Neutrophil (primary cell): ENCODE measurements around the gene INCENP.

Experiments used
- H3K27ac ChIP-seq: fragments of 200-600 bp; sonication (generic); 2 replicates; pipeline ENCODE4 v1.5.1; 2016; ENCODE audit warnings: mild to moderate bottlenecking, moderate library complexity
- H3K27me3 ChIP-seq: fragments of 200-600 bp; sonication (generic); 2 replicates; pipeline ENCODE4 v1.6.0; 2016; ENCODE audit warnings: mild to moderate bottlenecking
- H3K36me3 ChIP-seq: fragments of 200-600 bp; sonication (generic); 2 replicates; pipeline ENCODE4 v1.5.1; 2017
- H3K4me1 ChIP-seq, 2 experiments: fragments of 200-600 bp in 1 of 2; sonication (generic) in 1 of 2; 1 replicate in 1 of 2; 2 replicates in 1 of 2; pipeline versions ENCODE4 v1.5.1 to v1.6.1; 2013 to 2016; ENCODE audit warnings: low read depth in 1 of 2, low read length in 1 of 2, mild to moderate bottlenecking in 1 of 2, moderate library complexity in 1 of 2; ENCODE audit not compliant: control insufficient read depth in 1 of 2, insufficient read depth in 1 of 2
- H3K4me3 ChIP-seq, 2 experiments: fragments of 200-600 bp in 1 of 2; sonication (generic) in 1 of 2; 1 replicate in 1 of 2; 2 replicates in 1 of 2; pipeline ENCODE4 v1.5.1; 2013 to 2016; ENCODE audit warnings: low read depth in 1 of 2, low read length in 1 of 2, mild to moderate bottlenecking in 1 of 2, moderate library complexity in 1 of 2
- H3K9me3 ChIP-seq: fragments of 200-600 bp; sonication (generic); 2 replicates; pipeline ENCODE4 v1.5.1; 2016
- CTCF ChIP-seq: fragments of 200-600 bp; sonication (generic); IDR thresholded peaks from 2 replicates; pipeline ENCODE4 v1.5.1; 2016; ENCODE audit warnings: antibody characterized with exemption

The INCENP gene

DNA sequence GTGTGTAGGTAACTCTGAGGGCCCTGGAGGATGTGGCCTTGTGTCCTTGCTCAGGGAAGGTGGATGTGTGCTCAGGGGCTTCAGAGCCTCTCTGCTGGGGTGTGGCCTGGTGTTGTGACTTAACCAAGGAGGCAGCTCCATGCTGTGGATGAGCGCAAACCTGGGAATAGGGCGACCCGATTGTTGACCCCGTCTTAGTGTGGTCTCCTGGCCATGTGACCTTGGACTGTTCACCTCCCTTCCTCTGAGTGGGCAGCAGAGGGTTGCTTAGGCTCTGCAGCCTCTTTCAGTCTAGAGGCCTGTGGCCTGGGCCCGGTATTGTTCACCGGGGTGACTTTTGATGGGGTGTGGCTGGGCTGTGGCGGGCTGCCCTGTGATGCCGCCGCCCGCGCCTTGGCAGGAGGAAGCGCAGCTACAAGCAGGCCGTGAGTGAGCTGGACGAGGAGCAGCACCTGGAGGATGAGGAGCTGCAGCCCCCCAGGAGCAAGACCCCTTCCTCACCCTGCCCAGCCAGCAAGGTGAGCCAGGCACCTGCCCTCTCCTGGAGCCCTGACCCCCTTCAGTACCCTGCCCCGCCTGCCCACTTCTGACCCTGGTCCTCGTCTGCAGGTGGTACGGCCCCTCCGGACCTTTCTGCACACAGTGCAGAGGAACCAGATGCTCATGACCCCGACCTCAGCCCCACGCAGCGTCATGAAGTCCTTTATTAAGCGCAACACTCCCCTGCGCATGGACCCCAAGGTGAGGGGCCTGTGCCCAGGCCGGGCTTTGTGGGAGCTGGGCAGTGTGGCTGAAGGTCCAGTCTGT, 16.7 kb downstream of the INCENP start:
- H3K36me3 ChIP-seq, result peaks cover 88% of the 10 kb centered on the region
- no peaks in the 10 kb centered on the region for H3K4me1 ChIP-seq
- no peak for TF ChIP-seq CTCF
- H3K27me3 ChIP-seq, result no peaks in the 10 kb centered on the region
- no peak overlapping the region for H3K4me3 ChIP-seq
- no peaks in the 10 kb centered on the region for H3K9me3 ChIP-seq
- H3K27ac ChIP-seq, result no peak overlapping the region

GRCh38 chr11:62141111-62142042, 17.6 kb downstream of the INCENP start:
- TF ChIP-seq CTCF, result no peak
- H3K4me1 ChIP-seq, result no peaks in the 10 kb centered on the region
- no peaks in the 10 kb centered on the region for H3K27me3 ChIP-seq
- H3K4me3 ChIP-seq, result no peak overlapping the region
- H3K9me3 ChIP-seq, result no peaks in the 10 kb centered on the region
- H3K27ac ChIP-seq, result no peak overlapping the region
- H3K36me3 ChIP-seq, result peaks cover 96% of the 10 kb centered on the region

DNA sequence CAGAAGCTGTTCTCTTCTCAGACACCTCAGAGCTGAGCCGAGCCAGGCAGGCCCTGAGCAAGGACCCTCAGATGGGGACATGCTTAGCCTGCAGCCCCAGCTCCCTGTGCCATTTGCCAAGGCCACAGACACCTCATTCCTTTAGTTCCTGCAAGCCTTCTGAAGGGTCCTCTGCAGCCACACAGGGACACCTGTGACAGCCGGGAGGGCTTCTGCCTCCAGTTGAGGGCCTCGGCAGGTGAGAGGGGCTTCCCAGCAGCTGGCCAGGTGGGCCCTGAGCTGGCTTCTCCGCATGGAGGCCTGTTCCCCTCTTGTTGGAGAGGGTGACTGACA, 18.2 kb downstream of the INCENP start:
- H3K27ac ChIP-seq, result no peak overlapping the region
- H3K27me3 ChIP-seq, result no peaks in the 10 kb centered on the region
- H3K4me1 ChIP-seq, result no peaks in the 10 kb centered on the region
- no peaks in the 10 kb centered on the region for H3K9me3 ChIP-seq
- TF ChIP-seq CTCF, result no peak
- peaks cover 98% of the 10 kb centered on the region for H3K36me3 ChIP-seq
- no peak overlapping the region for H3K4me3 ChIP-seq

DNA sequence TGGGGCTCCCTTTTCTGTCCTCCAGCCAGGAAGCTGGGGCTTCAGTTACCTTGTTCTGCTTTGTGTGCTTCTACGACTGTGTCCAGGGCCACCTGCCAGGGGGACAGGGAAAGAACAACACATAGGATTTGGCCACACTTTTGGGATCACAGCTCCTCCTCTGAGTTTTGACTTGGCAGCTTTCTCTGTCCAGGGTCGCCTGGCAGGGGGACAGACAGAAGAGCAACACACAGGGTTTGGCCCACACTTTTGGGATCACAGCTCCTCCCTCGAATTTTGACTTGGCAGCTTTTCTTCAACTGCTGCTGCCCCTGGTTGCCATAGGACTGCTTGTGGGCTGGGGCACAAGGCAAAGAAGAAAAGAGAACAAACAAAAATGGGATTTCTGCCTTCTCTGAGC, 19.1 kb downstream of the INCENP start:
- TF ChIP-seq CTCF, result no peak
- H3K36me3 ChIP-seq, result peaks cover 98% of the 10 kb centered on the region
- H3K9me3 ChIP-seq, result no peaks in the 10 kb centered on the region
- H3K4me1 ChIP-seq, result no peaks in the 10 kb centered on the region
- no peak overlapping the region for H3K27ac ChIP-seq
- H3K4me3 ChIP-seq, result no peak overlapping the region
- H3K27me3 ChIP-seq, result no peaks in the 10 kb centered on the region

- no peak for TF ChIP-seq CTCF
- Histone ChIP-seq H3K36me3 (peaks cover 98% of the 10 kb centered on the region), H3K4me1 (no peaks in the 10 kb centered on the region), H3K27me3 (no peaks in the 10 kb centered on the region), H3K9me3 (no peaks in the 10 kb centered on the region), H3K27ac (no peak overlapping the region), H3K4me3 (no peak overlapping the region)
Observed at GRCh38 chr11:62143727-62144126, 19.9 kb downstream of the INCENP start.
